ENCODE results near the gene FAH. TPM values are rescaled to one million over a fixed set of nuclear protein-coding genes. Genes with fewer than 3 reads are reported as not detected.

FAH gene
- 17.7 and 21.2 TPM in 2 replicates for total RNA-seq

DNA sequence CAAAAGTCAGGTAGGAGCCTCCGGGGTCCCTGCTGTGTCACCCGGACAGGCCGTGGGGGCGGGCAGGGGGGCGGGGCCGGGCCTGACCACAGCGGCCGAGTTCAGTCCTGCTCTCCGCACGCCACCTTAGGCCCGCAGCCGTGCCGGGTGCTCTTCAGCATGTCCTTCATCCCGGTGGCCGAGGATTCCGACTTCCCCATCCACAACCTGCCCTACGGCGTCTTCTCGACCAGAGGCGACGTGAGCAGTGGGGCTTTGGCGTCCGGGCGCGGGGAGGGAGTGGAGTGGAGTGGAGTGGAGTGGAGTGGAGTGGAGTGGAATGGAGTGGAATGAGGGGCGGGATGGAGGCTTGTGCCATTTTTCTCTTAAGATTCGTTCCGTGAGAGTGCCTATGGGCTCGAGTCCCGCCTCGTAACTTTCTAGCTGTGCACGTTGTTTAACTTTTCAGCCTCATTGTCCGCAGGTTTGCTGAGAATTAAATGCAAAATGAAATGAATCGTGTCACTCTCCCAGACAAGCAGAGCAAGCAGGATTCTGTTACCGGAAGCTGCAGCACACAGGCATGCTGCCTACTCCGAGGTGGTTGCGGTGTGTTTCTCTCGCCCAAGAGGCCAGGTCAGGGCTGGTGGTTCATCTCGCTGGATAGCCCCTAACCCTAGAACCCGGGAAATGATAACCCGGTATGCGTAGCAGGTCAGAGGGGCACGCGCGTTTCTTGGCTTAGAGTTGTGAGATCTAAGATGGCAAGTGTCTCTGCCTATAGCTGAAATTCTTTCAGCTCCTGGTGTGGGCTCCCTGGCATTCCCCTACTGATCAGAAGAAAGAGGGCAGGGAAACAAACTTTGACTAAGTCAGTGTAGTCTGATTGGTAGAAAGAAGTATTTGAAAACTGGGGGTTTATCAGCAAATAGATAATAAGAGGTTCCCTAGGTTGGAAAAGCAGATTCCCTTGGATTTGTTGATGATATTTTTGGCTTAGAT, at the start of gene FAH:
Gene FAH, plus strand, starts transcription at position 104 of the 981 bp plus-strand sequence. Its CDS starts 56 bp downstream, at position 160.
- Histone ChIP-seq H2AFZ (ENCODE audit: low read length) (peak within 1 kb of the TSS; percentile 99), H3K79me2 (ENCODE audit: insufficient read depth, low read length) (peaks cover 12% of the 10 kb centered on the region), H3K4me3 (ENCODE audit: insufficient read depth, low read length) (peak within 1 kb of the TSS; percentile 90), H3K36me3 (ENCODE audit: insufficient read depth, low read length) (no peaks in the 10 kb centered on the region), H3K27ac (ENCODE audit: low read depth, low read length) (peak within 1 kb of the TSS; percentile 74), H3K27me3 (ENCODE audit: insufficient read depth, low read length) (no peaks in the 10 kb centered on the region), H3K4me2 (ENCODE audit: insufficient read depth, low read length) (peak within 1 kb of the TSS; percentile 100), H3K4me1 (ENCODE audit: insufficient read depth, low read length) (peaks cover 17% of the 10 kb centered on the region), H3K9me3 (ENCODE audit: low read depth, low read length) (no peaks in the 10 kb centered on the region), H4K20me1 (ENCODE audit: insufficient read depth, low read length) (no peaks in the 10 kb centered on the region)
- peak; percentile 66 for DNase-seq (ENCODE audit: insufficient read length, low spot score, missing footprints)
- TF ChIP-seq, protein P1, sequence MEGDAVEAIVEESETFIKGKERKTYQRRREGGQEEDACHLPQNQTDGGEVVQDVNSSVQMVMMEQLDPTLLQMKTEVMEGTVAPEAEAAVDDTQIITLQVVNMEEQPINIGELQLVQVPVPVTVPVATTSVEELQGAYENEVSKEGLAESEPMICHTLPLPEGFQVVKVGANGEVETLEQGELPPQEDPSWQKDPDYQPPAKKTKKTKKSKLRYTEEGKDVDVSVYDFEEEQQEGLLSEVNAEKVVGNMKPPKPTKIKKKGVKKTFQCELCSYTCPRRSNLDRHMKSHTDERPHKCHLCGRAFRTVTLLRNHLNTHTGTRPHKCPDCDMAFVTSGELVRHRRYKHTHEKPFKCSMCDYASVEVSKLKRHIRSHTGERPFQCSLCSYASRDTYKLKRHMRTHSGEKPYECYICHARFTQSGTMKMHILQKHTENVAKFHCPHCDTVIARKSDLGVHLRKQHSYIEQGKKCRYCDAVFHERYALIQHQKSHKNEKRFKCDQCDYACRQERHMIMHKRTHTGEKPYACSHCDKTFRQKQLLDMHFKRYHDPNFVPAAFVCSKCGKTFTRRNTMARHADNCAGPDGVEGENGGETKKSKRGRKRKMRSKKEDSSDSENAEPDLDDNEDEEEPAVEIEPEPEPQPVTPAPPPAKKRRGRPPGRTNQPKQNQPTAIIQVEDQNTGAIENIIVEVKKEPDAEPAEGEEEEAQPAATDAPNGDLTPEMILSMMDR (IDR thresholded peaks at IDR 0.05; ENCODE audit: extremely low read depth, low read depth, low read length), result no peak

DNA sequence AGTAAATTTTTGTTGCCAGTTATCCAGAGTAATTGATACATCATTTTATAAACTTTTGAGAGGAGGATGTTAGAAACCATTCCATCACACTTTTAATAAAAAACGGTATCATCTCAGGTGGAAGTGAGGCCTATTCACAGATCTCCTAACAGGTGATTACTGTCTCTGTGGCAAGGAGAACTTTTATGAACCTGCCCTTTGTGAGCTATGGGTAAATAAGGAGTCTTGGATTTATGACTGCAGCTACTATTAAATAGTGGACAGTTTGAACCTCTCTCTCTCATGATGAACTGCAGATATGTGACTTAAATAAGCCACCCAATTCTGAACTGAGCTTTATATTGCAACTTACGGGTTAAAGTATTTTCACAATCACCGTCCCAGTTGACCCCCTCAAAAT, 47.6 kb upstream of the FAH start:
- no peak overlapping the region for H2AFZ ChIP-seq (ENCODE audit: low read length)
- TF ChIP-seq, protein P1 (IDR thresholded peaks at IDR 0.05; ENCODE audit: extremely low read depth, low read depth, low read length), result no peak
- H3K4me2 ChIP-seq (ENCODE audit: insufficient read depth, low read length), result peak overlapping the region; percentile 61
- peaks cover 86% of the 10 kb centered on the region for H3K79me2 ChIP-seq (ENCODE audit: insufficient read depth, low read length)
- DNase-seq (ENCODE audit: insufficient read length, low spot score, missing footprints), result no peak
- peaks cover 3% of the 10 kb centered on the region for H3K36me3 ChIP-seq (ENCODE audit: insufficient read depth, low read length)
- peaks cover 17% of the 10 kb centered on the region for H3K4me1 ChIP-seq (ENCODE audit: insufficient read depth, low read length)
- peak overlapping the region; percentile 48 for H3K27ac ChIP-seq (ENCODE audit: low read depth, low read length)
- no peaks in the 10 kb centered on the region for H3K27me3 ChIP-seq (ENCODE audit: insufficient read depth, low read length)
- no peak overlapping the region for H3K4me3 ChIP-seq (ENCODE audit: insufficient read depth, low read length)
- peaks cover 28% of the 10 kb centered on the region for H4K20me1 ChIP-seq (ENCODE audit: insufficient read depth, low read length)
- H3K9me3 ChIP-seq (ENCODE audit: low read depth, low read length), result no peaks in the 10 kb centered on the region

DNA sequence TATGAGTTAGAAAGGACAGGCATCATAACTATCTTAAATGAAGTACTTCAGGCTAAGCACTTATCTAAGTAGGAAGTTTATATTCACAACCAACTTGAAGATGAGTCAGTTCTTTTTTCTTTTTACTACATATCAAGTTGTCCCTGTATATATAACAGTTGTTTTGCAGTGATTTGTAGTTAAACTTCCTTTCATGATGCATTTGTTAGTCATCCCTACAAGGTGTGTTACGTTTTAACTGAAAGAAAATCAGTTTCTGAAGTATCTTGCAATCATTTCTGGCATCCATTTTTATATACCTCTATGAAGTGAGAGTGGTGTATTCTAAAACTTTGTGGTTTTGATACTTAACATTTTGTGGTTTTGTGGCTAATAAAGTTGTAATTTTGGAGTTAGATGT, 47.2 kb upstream of the FAH start:
- H4K20me1 ChIP-seq (ENCODE audit: insufficient read depth, low read length), result peaks cover 28% of the 10 kb centered on the region
- no peaks in the 10 kb centered on the region for H3K9me3 ChIP-seq (ENCODE audit: low read depth, low read length)
- no peak overlapping the region for H2AFZ ChIP-seq (ENCODE audit: low read length)
- no peaks in the 10 kb centered on the region for H3K27me3 ChIP-seq (ENCODE audit: insufficient read depth, low read length)
- no peak for DNase-seq (ENCODE audit: insufficient read length, low spot score, missing footprints)
- H3K4me3 ChIP-seq (ENCODE audit: insufficient read depth, low read length), result peak overlapping the region; percentile 10
- peaks cover 3% of the 10 kb centered on the region for H3K36me3 ChIP-seq (ENCODE audit: insufficient read depth, low read length)
- TF ChIP-seq, protein P1 (IDR thresholded peaks at IDR 0.05; ENCODE audit: extremely low read depth, low read depth, low read length), result no peak
- H3K79me2 ChIP-seq (ENCODE audit: insufficient read depth, low read length), result peaks cover 83% of the 10 kb centered on the region
- H3K27ac ChIP-seq (ENCODE audit: low read depth, low read length), result peak overlapping the region; percentile 48
- H3K4me2 ChIP-seq (ENCODE audit: insufficient read depth, low read length), result peak overlapping the region; percentile 61
- H3K4me1 ChIP-seq (ENCODE audit: insufficient read depth, low read length), result peaks cover 17% of the 10 kb centered on the region

DNA sequence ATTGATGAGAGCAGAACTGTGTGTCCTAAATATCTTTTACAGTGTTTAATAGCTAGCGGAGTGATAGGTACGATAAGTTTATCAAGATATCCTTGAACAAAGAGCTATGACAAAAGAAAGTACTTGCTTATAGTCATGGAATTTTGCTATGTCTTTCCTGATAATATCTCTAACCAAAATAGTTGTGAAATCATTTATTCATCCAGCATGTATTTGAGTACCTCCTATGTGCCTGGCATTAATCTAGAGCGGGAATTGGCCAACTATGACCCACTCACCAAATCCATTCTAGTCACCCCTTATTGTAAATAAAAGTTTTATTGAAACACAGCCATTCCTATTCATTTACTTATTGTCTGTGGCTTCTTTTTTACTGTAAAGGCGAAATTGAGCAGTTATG, 46.7 kb upstream of the FAH start:
- peak overlapping the region; percentile 48 for H3K27ac ChIP-seq (ENCODE audit: low read depth, low read length)

More for the DNA sequence above, 46.7 kb upstream of the FAH start:
- Histone ChIP-seq H3K36me3 (ENCODE audit: insufficient read depth, low read length) (peaks cover 3% of the 10 kb centered on the region), H2AFZ (ENCODE audit: low read length) (no peak overlapping the region), H3K79me2 (ENCODE audit: insufficient read depth, low read length) (peaks cover 83% of the 10 kb centered on the region), H3K4me1 (ENCODE audit: insufficient read depth, low read length) (peaks cover 17% of the 10 kb centered on the region), H3K27me3 (ENCODE audit: insufficient read depth, low read length) (no peaks in the 10 kb centered on the region), H3K4me3 (ENCODE audit: insufficient read depth, low read length) (peak overlapping the region; percentile 10), H3K9me3 (ENCODE audit: low read depth, low read length) (no peaks in the 10 kb centered on the region), H4K20me1 (ENCODE audit: insufficient read depth, low read length) (peaks cover 33% of the 10 kb centered on the region), H3K4me2 (ENCODE audit: insufficient read depth, low read length) (peak overlapping the region; percentile 61)
- TF ChIP-seq, protein P1 (IDR thresholded peaks at IDR 0.05; ENCODE audit: extremely low read depth, low read depth, low read length), result no peak
- DNase-seq (ENCODE audit: insufficient read length, low spot score, missing footprints), result no peak

All from osteoblast (primary cell).